Amygdala (tissue), 56 donors: ENCODE results near the gene SLC17A7.
"Not testable (repeated sequence)": the region's sequence is repeated elsewhere in the genome, so short reads cannot be mapped to it uniquely, and the experiment has no call there.

Source experiments
- DNase-seq, 56 donors: peaks; one replicate each; lab custom pipeline; 2025; lab: John Stamatoyannopoulos, UW

Gene SLC17A7

DNA sequence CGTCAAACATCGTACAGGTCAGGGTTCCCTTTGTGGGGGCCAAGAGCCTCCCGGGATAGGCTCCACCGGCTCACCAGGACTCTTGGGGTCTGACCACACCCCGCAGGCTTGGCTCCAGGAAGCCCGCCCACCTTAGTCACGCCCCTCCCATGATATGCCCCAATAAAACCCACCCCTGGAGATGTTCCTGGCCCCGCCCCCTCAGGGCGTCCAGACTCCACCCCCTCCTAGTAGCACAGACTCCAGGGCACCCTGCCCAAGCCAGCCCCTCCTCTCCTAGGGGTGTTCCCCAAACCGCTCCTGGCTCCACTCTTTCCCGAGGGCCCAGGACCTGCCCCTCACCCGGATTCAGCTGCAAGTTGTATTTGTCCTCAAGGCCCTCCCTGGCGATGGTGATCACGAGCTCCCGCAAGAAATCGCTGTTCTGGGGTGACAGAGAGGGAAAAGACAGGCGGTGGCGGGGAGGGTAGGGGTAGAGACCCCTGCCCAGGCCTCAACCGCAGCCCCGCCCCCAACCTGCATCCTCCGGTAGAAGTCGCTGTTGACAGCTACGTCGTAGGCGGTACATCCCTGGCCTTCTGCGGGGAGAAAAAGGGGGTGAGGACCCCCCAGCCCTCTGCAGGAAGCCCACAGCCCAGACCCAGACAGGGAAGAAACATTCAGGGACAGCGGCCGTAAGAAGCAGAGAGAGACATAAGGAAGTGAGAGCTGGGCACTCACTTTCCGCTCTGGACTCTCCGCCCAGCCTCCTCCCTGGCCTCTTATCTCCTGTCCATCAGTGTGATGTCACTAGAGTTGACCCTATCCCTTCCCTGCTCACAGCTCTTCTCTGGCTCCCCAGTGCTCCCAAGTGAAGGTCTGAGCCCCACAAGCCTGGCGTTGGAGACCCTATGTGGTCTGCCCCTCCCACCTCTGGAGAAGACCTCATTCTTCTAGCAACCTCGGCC is 6.4 kb upstream of the SLC17A7 start:
- peak in 3 of 56 donors; percentile 10 to 25 (median 23) for DNase-seq

DNA sequence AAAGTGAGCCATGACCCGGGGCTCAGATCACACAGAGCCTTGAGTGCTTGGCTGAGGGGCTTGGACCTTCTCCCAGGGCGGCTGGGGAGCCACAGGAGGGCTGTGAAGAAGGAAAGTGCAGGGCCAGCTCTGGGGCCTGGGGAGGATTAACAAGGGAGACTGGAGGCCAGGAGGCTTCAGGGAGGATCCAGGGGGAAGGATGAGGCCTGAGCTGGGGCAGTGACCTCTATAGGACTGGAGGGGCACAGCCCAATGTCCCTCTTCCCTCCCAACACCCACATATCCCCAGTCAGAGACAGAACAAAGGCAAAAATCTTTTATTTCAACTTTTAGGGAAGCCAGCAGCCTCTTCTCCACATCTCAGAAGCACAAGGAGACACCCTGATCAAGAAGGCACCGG is 4.7 kb upstream of the SLC17A7 start:
- DNase-seq: no peak

DNA sequence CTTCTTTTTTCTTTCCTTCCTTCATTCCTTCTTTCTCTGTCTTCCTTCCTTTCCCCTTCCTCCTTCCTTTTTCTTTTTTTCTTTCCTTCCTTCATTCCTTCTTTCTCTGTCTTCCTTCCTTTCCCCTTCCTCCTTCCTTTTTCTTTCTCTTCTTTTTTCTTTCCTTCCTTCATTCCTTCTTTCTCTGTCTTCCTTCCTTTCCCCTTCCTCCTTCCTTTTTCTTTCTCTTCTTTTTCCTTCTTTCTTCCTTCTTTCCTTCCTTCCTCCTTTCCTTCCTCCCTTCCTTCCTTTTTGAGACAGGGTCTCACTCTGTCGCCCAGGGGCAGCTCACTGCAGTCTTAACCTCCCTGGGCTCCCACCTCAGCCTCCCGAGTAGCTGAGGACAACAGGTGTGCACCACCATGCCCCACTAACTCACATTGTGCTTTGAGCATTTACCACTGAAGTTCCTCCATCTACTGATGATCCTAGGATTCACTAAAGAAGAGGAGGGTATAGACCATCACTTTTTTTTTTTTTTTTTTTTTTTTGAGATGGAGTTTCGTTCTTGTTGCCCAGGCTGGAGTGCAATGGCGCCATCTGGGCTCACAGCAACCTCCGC is 2.9 kb upstream of the SLC17A7 start:
- DNase-seq: not testable (repeated sequence)

DNA sequence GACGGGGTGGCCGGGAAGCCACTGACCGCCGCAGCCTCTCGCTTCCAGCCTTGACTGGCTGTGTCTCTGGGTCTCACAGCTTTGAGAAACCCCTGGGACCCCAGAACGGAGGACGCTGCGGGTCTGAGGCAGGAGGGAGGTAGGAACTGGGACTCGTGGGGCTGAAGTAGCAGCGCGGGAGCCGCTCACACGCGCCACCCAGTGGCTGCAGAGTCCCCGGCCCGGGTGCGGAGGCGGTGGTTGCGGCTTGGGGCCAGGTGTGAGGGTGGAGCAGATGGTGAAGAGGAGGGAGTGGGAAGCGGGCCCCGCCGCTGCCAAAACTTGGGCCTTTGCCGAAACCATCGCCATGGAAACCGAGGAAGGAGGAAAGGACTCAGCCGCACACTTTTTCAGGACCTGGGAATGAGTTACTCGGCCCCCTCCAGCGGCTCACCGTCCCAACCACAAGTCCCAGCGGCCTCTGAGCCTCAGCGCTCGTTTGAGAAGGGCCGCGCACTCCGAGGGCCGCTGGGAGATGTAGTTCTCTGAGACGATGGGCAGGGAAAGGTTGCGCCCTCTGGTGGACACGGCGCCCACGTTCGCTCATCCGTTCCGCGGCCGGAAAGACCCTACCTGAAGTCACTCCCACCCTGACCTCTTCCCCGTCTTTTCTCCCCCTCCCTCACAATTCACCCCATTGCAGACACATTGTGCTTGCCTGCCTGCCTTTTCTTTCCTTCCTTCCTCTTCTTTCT is 2.2 kb upstream of the SLC17A7 start:
- peak; percentile 55 to 97 (median 92) for DNase-seq

DNA sequence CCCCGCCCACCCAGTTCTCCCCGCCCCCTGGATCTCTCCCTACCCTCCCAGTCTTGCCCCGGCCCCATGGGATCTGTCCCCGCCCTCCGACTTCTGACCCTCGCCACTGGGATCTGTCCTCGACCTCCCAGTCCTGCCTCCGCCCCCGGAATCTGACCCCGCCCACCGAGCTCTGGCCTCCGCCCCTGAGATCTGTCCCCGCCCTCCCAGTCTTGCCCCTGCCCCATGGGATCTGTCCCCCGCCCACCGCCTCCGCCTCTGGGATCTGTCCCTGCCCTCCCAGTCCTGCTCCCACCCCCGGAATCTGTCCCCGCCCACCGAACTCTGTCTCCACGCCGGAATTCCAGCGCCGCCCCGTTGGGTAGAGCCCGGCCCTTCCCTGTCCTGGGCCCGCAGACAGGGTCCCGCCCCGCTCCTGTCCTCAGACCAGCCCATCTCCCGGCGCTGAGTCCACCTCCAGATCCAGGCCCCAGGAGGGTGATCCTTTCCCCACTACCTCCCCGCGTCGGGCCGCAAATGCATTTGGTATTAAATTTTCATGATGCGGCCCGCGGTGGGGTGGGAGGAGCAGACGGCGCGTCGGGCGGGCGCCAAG is 1.5 kb upstream of the SLC17A7 start:
- DNase-seq: peak in 23 of 56 donors; percentile 19 to 78 (median 36)

DNA sequence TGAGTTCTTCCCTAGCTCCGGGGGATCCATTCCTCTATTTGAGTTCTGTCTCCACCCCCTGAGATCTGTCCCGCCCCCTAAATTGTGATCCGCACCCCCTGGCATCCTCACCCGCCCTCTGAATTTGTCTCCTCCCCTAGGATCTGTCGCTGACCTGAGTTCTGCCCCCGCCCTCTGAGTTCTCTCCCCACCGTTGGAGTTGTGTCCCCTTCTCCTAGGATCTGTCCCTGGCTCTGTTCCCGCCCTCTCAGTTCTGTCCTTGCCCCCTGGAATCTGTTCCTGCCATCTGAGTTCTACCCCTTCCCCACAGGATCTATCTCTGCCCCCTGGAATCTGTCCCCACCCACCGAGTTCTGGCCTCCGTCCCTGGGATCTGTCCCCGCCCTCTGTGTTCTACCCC is 1.0 kb upstream of the SLC17A7 start:
- peak in 4 of 56 donors; percentile 33 to 56 (median 35) for DNase-seq

DNA sequence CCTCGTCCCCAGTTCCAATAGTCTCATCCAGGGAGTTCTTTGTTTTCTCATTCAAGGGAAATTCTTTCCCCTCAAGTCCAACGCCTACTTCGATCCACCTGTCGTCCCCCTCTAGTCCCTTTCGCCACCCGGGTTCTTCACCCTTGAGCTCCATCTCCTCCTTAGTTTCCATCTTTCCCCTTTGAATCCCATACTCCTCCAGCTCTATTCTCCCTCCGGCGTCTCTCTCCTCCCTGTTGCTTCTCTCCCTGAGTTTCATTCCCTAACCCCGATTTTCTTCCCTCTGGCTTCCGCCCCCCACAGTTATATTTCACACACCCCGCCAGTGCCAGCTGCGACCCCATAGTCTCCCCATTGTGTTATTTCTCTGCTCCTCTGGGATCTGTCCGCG is 628 bp upstream of the SLC17A7 start:
- peak in 1 of 56 donors; percentile 56 for DNase-seq

DNA sequence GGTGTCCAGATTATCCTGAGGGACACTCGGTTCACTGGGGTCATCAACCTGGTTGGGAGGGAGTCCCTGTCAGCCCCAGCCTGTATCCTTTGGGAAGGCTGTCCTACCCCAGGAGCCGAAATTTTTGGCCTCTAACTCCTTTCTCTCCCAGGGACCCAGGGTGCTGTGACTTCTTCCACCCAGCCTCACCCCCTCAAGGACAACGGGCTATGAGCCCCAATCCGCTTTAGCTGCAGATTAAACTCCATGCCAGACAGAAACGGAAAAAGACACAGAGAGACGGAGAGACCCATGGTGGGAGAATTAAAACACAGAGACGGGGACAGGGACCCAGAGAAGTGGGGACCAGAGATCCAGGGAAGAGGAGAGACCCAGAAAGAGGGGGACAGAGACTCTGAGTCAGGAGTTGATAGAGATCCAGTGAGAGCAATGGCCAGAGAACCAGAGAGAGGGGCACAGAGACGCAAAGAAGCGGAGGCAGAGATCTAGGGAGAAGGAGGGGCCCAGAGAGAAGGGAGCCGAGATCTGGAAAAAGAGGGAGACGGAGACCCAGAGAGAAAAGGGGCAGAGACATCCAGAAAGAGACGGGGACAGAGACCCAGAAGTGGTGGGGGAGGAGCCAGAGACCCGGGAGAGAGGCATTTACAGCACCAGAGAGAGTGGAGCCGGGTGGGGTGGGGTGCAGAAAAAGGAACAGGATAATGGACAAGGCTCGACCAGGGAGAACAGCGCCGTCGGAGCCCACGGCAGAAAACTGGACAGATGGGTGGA is 703 bp downstream of the SLC17A7 start:
- no peak for DNase-seq

DNA sequence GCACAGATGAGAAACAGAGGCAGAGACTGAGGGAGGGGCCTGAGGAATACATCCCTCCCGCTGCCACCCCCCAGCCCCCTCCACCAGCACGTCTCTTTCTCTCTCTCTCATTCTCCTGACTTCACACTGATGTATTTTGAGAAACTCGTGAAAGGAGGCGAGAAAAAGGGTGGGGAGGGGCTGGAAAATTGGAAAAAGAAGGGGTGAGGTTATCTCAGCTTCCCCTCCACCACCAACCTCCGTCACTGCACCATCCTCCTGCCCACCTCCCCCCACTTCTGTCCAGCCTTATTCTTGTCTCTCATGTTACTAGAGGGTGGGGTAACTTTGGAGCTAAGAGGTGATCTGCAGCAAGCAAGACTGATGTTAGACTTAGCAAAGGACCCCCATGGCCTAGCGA is 1.5 kb downstream of the SLC17A7 start:
- DNase-seq: peak in 8 of 56 donors; percentile 3 to 59 (median 25)

DNA sequence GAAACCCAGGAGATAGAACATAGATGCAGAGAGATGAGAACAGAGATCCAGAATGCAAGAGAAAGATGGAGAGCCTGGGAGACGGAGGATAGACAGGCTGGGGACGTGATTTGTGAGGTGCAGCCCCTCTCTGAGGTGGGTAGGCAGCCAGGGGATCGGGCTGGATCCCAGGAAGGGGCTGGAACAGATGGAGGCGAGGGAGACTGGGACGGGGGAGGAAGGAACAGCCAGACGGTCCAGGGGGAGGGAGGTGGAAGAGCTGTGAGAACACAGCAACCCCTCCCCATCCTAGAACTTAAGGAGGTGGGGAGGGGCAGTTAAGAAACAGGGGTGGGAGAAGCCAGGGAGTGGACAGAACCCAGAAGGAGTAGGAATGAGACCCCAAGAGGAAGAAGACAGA is 3.1 kb downstream of the SLC17A7 start:
- DNase-seq: peak in 17 of 56 donors; percentile 14 to 50 (median 28)

DNA sequence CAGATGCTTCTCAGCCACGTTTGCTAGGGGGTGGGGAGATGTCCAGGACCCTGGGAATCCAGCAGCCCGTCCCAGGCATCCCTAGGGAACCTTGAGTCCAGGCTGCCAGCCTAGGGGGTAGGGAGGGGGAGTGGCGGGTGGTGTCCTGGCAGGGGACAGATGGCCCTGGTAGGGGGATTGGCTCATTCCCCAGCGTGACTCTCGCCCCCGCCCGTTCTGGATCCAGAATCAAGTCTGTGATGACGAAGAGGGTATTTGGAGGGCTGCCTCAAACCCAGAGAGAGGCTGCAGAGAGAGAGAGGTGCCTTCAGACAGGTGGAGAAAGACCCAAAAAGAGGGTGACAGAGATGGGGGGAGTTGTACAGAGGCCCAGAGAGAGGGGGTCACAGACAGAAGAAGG is 4.1 kb downstream of the SLC17A7 start:
- peak in 16 of 56 donors; percentile 5 to 45 (median 27) for DNase-seq

DNA sequence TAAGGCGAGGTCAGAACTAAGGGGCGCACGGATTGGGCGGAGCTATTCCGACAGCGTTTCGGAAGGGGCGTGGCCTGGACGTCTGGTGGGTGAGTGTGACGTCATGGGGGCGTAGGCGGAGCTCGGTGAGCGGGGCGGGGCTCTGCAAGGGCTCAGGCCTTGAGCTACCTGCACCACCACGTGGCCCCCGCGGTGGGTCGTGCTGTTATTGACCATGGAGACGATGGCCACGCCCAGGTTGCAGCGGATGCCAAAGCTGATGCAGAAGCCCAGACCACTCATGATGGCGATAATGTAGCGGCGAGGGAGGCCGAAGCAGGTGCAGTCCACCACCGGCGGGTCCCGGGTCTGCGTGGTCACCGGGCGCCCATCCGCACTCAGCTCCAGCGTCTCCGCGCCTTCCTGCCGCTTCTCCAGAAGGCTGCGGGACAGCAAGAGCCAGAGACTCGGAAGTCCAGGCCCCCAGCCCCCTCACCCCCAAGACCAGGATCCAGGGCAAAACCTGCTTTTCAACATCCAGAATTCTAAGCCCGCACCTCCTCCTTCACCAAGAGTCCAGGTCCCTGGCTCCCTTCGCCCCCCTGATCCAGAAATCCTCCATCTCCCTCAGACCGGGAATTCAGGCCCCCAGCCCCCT is 4.8 kb downstream of the SLC17A7 start:
- DNase-seq: peak in 6 of 56 donors; percentile 11 to 57 (median 15)

DNA sequence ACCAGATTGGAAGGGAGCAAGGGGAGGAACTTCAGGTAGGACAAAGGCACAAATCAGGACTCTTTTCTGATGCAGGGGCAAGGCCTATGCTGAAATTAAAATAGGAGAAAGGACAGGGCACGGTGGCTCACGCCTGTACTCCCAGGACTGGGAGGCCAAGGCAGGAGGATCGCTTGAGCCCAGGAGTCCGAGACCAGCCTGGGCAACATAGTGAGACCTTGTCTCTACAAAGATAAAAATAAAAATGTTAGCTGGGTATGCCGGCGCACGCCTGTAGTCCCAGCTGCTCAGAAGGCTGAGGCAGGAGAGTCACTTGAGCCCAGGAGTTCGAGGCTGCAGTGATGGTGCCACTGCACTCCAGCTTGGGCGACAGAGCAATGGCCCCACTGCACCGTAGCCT is 5.7 kb downstream of the SLC17A7 start:
- DNase-seq: no peak

DNA sequence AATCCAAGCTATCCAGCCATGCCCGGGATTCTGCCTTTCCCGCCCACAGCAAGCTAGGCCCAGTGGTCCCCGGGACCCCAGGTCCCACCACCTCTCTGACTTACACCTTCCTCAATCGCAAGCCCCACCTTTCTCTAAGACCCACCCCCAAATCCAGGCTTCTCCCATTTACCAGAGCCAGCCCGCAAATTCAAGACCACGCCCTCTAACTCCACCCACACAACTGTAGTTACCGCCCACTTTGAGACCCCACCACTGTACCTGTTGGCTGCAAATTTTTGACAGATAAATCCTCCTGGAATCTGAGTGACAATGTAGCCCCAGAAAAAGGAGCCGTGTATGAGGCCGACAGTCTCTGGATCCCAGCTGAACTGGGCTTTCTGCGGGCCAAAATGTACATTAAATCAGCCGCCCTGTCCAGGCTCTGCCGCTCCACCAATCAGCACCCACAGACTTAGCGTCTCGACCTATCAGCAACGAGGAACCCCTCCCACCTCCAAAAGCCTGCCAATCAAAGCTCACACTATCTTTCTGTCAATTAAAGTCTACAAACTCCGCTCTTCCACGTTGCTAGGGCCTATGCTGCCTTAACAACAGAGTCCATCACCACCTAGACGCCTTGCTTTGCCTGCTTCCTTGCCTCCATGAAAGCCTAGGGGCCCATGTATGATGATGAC is 6.3 kb downstream of the SLC17A7 start:
- DNase-seq: peak in 6 of 56 donors; percentile 10 to 35 (median 18)

DNA sequence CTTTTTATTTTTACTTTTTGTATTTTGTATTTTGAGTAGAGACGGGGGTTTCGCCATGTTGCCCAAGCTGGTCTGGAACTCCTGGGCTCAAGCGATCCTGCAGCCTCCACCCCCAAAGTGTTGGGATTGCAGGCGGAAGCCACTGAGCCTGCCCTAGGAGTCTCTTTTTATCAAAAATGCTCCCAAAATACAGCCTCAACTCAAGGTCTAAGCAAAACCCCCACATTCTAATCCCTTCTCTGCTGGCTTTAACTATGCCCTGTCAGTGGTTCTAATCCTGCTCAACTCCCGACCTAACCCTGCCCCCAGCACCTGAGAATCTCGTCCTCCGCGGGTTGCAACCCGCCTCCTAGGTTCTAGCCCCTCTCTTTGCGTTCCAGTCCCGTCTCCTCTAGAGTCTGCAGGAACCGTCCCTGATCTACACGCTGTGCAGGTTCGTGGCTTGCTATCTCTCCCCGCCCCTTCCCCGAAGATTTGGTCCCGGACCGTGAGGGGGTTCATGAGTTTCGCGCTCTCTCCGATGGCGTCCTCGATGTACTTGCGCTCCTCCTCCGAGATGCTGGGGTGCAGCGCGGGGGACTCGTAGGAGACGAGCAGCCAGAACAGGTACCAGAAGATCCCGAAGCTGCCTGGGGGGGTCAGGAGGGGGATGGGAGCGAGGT is 8.0 kb downstream of the SLC17A7 start:
- DNase-seq: no peak

DNA sequence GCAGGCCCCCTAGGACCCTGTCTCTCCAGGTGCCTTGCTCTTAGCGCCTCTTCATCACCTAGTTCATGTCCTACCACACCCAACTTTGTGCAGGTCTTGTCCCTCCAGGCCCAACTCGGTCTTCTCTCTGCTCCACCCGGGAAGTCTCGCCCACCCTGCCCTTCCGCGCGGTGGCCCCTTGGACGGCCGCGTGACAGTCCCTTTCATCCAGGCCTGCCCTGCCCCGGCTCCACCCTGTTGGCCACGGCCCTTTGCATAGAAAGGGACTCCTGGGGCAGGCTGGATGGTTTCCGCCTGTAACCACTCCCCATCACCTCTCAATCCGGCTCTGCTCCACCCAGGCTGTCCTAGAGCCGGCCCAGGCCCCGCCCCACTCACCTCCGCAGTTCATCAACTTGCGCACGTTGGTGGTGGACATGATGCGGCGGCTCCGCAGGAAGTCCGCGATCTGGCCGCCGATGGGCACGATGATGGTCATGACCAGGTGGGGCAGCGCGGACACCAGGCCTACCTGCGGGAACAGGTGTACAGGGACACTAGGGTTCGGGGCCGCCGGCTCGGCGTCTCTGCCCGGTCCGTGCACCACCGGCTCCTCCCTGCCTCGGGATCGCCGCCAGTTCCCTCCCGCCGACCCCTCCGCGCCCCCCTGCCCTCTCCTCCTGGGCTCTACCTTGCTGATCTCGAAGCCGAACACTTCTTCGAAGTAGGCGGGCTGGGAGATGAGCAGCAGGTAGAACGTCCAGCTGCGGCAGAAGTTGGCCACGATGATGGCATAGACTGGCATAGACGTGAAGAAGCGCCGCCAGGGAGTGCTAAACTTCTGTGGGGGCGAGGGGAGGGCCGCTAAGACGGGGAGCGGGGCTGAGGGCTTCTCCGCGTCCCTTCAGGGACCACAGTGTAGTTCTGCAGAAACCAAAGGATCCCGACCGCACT is 8.9 kb downstream of the SLC17A7 start:
- no peak for DNase-seq

DNA sequence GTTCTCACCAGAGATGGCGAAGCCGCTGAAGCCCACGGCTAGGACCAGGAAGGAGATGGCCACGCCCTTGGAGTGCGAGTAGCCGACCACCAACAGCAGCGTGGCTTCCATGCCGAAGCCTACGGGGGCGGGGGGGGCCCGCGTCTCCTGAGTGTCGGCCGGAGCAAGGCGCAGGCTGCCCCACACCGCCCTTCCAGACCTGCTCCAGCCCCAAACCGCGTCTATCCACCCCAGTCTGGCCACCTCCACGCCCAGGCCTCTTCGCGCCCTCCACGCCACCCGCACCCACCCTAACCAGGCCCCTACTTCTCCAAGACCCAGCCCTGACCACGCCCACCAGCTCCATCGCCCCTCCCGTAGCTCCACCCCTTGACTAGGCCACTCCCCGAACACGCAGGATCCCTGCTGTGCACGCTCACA is 10.0 kb downstream of the SLC17A7 start:
- DNase-seq: no peak
